WTC11 (cell line): ENCODE measurements around the gene TPD52L2. TPM values are rescaled to one million over a fixed set of nuclear protein-coding genes. Genes with fewer than 3 reads are reported as not detected.

Experiments
- ATAC-seq: fragments of 200-7000 bp; cut with Tn5 transposase; 2 replicates; pipeline ENCODE4 v1.10.0; 2021; ENCODE audit warnings: mild to moderate bottlenecking, moderate library complexity
- CTCF ChIA-PET: fragments of 300-600 bp; sonication (Branson Sonifier 250); formaldehyde crosslinking; loops from one replicate; lab custom pipeline; 2021; ENCODE audit warnings: antibody characterized with exemption; lab: Charles Lee
- POLR2A ChIA-PET: fragments of 350-600 bp; sonication (Branson Sonifier 250); formaldehyde crosslinking; loops from one replicate; lab custom pipeline; 2021; ENCODE audit warnings: antibody characterized with exemption; lab: Charles Lee
- DNase-seq: peaks from one replicate; pipeline ENCODE4 v3.0.0; 2021; ENCODE audit warnings: low spot score
- H3K27ac Mint-ChIP-seq: 2 replicates; pipeline ENCODE4 v1.8.0; 2021; ENCODE audit warnings: mixed read lengths
- H3K27me3 Mint-ChIP-seq: 2 replicates; pipeline ENCODE4 v1.8.0; 2021; ENCODE audit warnings: low read depth, mild to moderate bottlenecking, moderate library complexity, mixed read lengths
- H3K36me3 Mint-ChIP-seq: 2 replicates; pipeline ENCODE4 v1.8.0; 2021; ENCODE audit warnings: mixed read lengths
- H3K4me1 Mint-ChIP-seq: 2 replicates; pipeline ENCODE4 v1.8.0; 2022; ENCODE audit warnings: mixed read lengths
- H3K4me3 Mint-ChIP-seq: 2 replicates; pipeline ENCODE4 v1.8.0; 2021; ENCODE audit warnings: mild to moderate bottlenecking, moderate library complexity, mixed read lengths
- H3K9me3 Mint-ChIP-seq: 2 replicates; pipeline ENCODE4 v1.8.0; 2021; ENCODE audit warnings: mixed read lengths
- E2F5 ChIP-seq: sonication (generic); formaldehyde crosslinking; IDR thresholded peaks from 2 replicates; pipeline ENCODE4 v1.8.1; 2022; ENCODE audit warnings: mild to moderate bottlenecking, moderate library complexity, missing genetic modification reagents
- ETV6 ChIP-seq: sonication (generic); formaldehyde crosslinking; IDR thresholded peaks from 2 replicates; pipeline ENCODE4 v1.8.1; 2022; ENCODE audit warnings: mild to moderate bottlenecking, missing genetic modification reagents
- FOXK1 ChIP-seq: sonication (generic); formaldehyde crosslinking; IDR thresholded peaks from 2 replicates; pipeline ENCODE4 v1.8.0; 2022; ENCODE audit warnings: mild to moderate bottlenecking, moderate library complexity, missing genetic modification reagents
- FOXP1 ChIP-seq: sonication (generic); formaldehyde crosslinking; IDR thresholded peaks from 2 replicates; pipeline ENCODE4 v1.8.0; 2022; ENCODE audit warnings: missing genetic modification reagents, mild to moderate bottlenecking, moderate library complexity, borderline replicate concordance
- HMGXB4 ChIP-seq: sonication (generic); formaldehyde crosslinking; IDR thresholded peaks from 2 replicates; pipeline ENCODE4 v1.8.1; 2023; ENCODE audit warnings: mild to moderate bottlenecking, moderate library complexity, missing genetic modification reagents
- IRF1 ChIP-seq: sonication (generic); formaldehyde crosslinking; IDR thresholded peaks from 2 replicates; pipeline ENCODE4 v1.8.0; 2023; ENCODE audit warnings: missing genetic modification reagents
- MAX ChIP-seq: sonication (generic); formaldehyde crosslinking; IDR thresholded peaks from 2 replicates; pipeline ENCODE4 v1.8.0; 2022; ENCODE audit warnings: mild to moderate bottlenecking, missing genetic modification reagents
- SOX15 ChIP-seq: fragments of 250-450 bp; sonication (Bioruptor Pico); IDR thresholded peaks from 2 replicates; pipeline ENCODE4 v1.9.0; 2021; ENCODE audit warnings: mild to moderate bottlenecking
- ZNF263 ChIP-seq: sonication (generic); formaldehyde crosslinking; IDR thresholded peaks from 2 replicates; pipeline ENCODE4 v1.8.1; 2022; ENCODE audit warnings: low read depth, mild to moderate bottlenecking, moderate library complexity, missing genetic modification reagents
- ZNF423 ChIP-seq: fragments of 250-450 bp; sonication (Bioruptor Pico); IDR thresholded peaks from 2 replicates; pipeline ENCODE4 v2.1.2; 2022; ENCODE audit warnings: mild to moderate bottlenecking, moderate library complexity
- ZNF532 ChIP-seq: fragments of 250-450 bp; sonication (Bioruptor Pico); IDR thresholded peaks from 2 replicates; pipeline ENCODE4 v1.9.0; 2021; ENCODE audit warnings: mild to moderate bottlenecking, borderline replicate concordance
- total RNA-seq: library from RNA; stranded (reverse); gene quantifications from 3 replicates; pipeline ENCODE4 v1.2.3, GENCODE V29; 2021

The TPD52L2 gene
- total RNA-seq, 1 experiment from 2014 or later = 80.8 TPM

GRCh38 chr20:63844511-63844991 is 20.5 kb upstream of the TPD52L2 start (continued):
- TF ChIP-seq ZNF532 (CRISPR knock-in tag) (no peak), FOXK1 (CRISPR knock-in tag) (no peak)

GRCh38 chr20:63846128-63846771 is 18.8 kb upstream of the TPD52L2 start:
- DNase-seq (peak; percentile 70), ATAC-seq (peak; percentile 65)
- Mint-ChIP-seq H3K27me3 (no peaks in the 10 kb centered on the region; the same call in none of the 2 replicates), H3K27ac (peak overlapping the region; percentile 88), H3K9me3 (no peaks in the 10 kb centered on the region), H3K4me3 (peak overlapping the region; percentile 75), H3K4me1 (peaks cover 24% of the 10 kb centered on the region), H3K36me3 (no peaks in the 10 kb centered on the region)
- CTCF ChIA-PET = interaction anchor here (0.6 to 3.0 kb wide), 6 partner anchors 9 to 308 kb away, joined by 3 to 19 read pairs (median 9); partner anchors contain the start of genes PTK6 and TPD52L2
- TF ChIP-seq E2F5 (CRISPR knock-in tag) (0 out of 2 replicates have a peak, but pooled peaks have one; percentile 35), MAX (CRISPR knock-in tag) (0 out of 2 replicates have a peak, but pooled peaks have one; percentile 22), ZNF423 (CRISPR knock-in tag) (no peak), SOX15 (CRISPR knock-in tag) (no peak), FOXP1 (CRISPR knock-in tag) (peak; percentile 46; the same call in 1 of the 2 replicates), ZNF263 (CRISPR knock-in tag) (peak; percentile 81; the same call in 1 of the 2 replicates), ETV6 (CRISPR knock-in tag) (0 out of 2 replicates have a peak, but pooled peaks have one; percentile 31), ZNF532 (CRISPR knock-in tag) (no peak), HMGXB4 (CRISPR knock-in tag) (0 out of 2 replicates have a peak, but pooled peaks have one; percentile 39), FOXK1 (CRISPR knock-in tag) (no peak), IRF1 (CRISPR knock-in tag) (no peak)
- POLR2A ChIA-PET = interaction anchor here (0.5 to 1.0 kb wide), 3 partner anchors 9 to 1485 kb away, joined by 4 to 5 read pairs (median 4); no protein-coding TSS in a partner anchor
